Neural cell (in vitro differentiated cells): Measurements from ENCODE around the gene MAFB. TPM values are rescaled to one million over a fixed set of nuclear protein-coding genes. Genes with fewer than 3 reads are reported as not detected.

ENCODE experiments used
- H2AFZ ChIP-seq: fragments of 200-600, 300-800 bp; sonication (generic), shearing (Covaris generic); 2 replicates; pipeline ENCODE4 v1.6.0; 2014; ENCODE audit warnings: low read depth, mild to moderate bottlenecking, antibody characterized with exemption, low read length, moderate library complexity
- H3F3A ChIP-seq: fragments of 200-600 bp; shearing (Covaris generic); 2 replicates; pipeline ENCODE4 v1.6.1; 2016; ENCODE audit warnings: mild to moderate bottlenecking, moderate library complexity, mixed read lengths, antibody characterized with exemption, low read length; ENCODE audit not compliant: insufficient read depth, poor library complexity, severe bottlenecking
- H3K27ac ChIP-seq: fragments of 200-600, 300-800 bp; sonication (generic), shearing (Covaris generic); 2 replicates; pipeline ENCODE4 v1.5.1; 2014; ENCODE audit warnings: mild to moderate bottlenecking, low read length, moderate library complexity
- H3K27me3 ChIP-seq: fragments of 300-800, 200-600 bp; sonication (generic), shearing (Covaris generic); 2 replicates; pipeline ENCODE4 v1.6.0; 2014; ENCODE audit warnings: mild to moderate bottlenecking, low read depth, low read length, moderate library complexity; ENCODE audit not compliant: insufficient read depth
- H3K36me3 ChIP-seq: fragments of 300-800, 200-600 bp; sonication (generic), shearing (Covaris generic); 2 replicates; pipeline ENCODE4 v1.5.1; 2014; ENCODE audit warnings: mild to moderate bottlenecking, antibody characterized with exemption, low read length, moderate library complexity; ENCODE audit not compliant: insufficient read depth
- H3K4me2 ChIP-seq: fragments of 300-800, 200-600 bp; sonication (generic), shearing (Covaris generic); 2 replicates; pipeline ENCODE4 v1.6.0; 2014; ENCODE audit warnings: mild to moderate bottlenecking, low read length
- H3K4me3 ChIP-seq: fragments of 300-800, 200-600 bp; sonication (generic), shearing (Covaris generic); 2 replicates; pipeline ENCODE4 v1.5.1; 2014; ENCODE audit warnings: mild to moderate bottlenecking, low read length, moderate library complexity
- H3K79me2 ChIP-seq: fragments of 200-600 bp; shearing (Covaris generic); replicated peaks from 2 replicates; pipeline ENCODE4 v1.6.0; 2014; ENCODE audit warnings: mild to moderate bottlenecking, low read length, moderate library complexity; ENCODE audit not compliant: insufficient read depth
- H3K9ac ChIP-seq: fragments of 300-800, 200-600 bp; sonication (generic), shearing (Covaris generic); 2 replicates; pipeline ENCODE4 v1.6.1; 2016; ENCODE audit warnings: mild to moderate bottlenecking, low read length, mixed read lengths
- H3K9me2 ChIP-seq: fragments of 200-600 bp; shearing (Covaris generic); 2 replicates; pipeline ENCODE4 v1.6.1; 2016; ENCODE audit warnings: mild to moderate bottlenecking, low read length, mixed read lengths; ENCODE audit not compliant: insufficient read depth
- H3K9me3 ChIP-seq: fragments of 200-600, 300-800 bp; sonication (generic), shearing (Covaris generic); 2 replicates; pipeline ENCODE4 v1.6.1; 2016; ENCODE audit warnings: mild to moderate bottlenecking, mixed run types, low read length, moderate library complexity, mixed read lengths
- H4K20me1 ChIP-seq: fragments of 200-600 bp; shearing (Covaris generic); 2 replicates; pipeline ENCODE4 v1.6.1; 2016; ENCODE audit warnings: mild to moderate bottlenecking, mixed run types; ENCODE audit not compliant: insufficient read depth
- EP300 ChIP-seq: fragments of 450-650 bp; conservative IDR thresholded peaks from 2 replicates; pipeline ENCODE4 v1.6.1; 2014; ENCODE audit warnings: antibody characterized with exemption, mild to moderate bottlenecking, moderate library complexity; ENCODE audit not compliant: poor library complexity, severe bottlenecking
- EZH2 ChIP-seq: fragments of 200-600, 300-800 bp; shearing (Covaris generic), sonication (generic); IDR thresholded peaks from 2 replicates; pipeline ENCODE4 v1.6.1; 2014; ENCODE audit warnings: antibody characterized with exemption, low read length, borderline replicate concordance, mild to moderate bottlenecking; ENCODE audit not compliant: insufficient read depth, poor library complexity, severe bottlenecking
- MXI1 ChIP-seq: fragments of 450-650 bp; conservative IDR thresholded peaks from 2 replicates; pipeline ENCODE4 v1.6.1; 2014; ENCODE audit warnings: antibody characterized with exemption, mild to moderate bottlenecking; ENCODE audit not compliant: poor library complexity, severe bottlenecking
- POLR2AphosphoS5 ChIP-seq: IDR thresholded peaks from 2 replicates; pipeline ENCODE4 v1.6.1; 2012
- RAD21 ChIP-seq: fragments of 450-650 bp; conservative IDR thresholded peaks from 2 replicates; pipeline ENCODE4 v1.6.1; 2014; ENCODE audit warnings: antibody characterized with exemption, mild to moderate bottlenecking, moderate library complexity
- SMC3 ChIP-seq: fragments of 450-650 bp; conservative IDR thresholded peaks from 2 replicates; pipeline ENCODE4 v1.6.1; 2014; ENCODE audit warnings: antibody characterized with exemption, mild to moderate bottlenecking, moderate library complexity; ENCODE audit not compliant: poor library complexity
- TAF1 ChIP-seq: IDR thresholded peaks from 2 replicates; pipeline ENCODE4 v1.6.1; 2012; ENCODE audit warnings: low read depth
- polyA plus RNA-seq: library from polyadenylated mRNA; depleted of rRNA; stranded (reverse); fragments of >200 nt; gene quantifications from 2 replicates; pipeline ENCODE4 v1.2.3, GENCODE V29; 2014
- TF ChIP-seq, protein P1 (sequence below): fragments of 450-650 bp; IDR thresholded peaks from 2 replicates; pipeline ENCODE4 v1.5.1; 2014; ENCODE audit warnings: antibody characterized with exemption, mild to moderate bottlenecking, moderate library complexity; ENCODE audit not compliant: poor library complexity, severe bottlenecking
- TF ChIP-seq, protein P2 (sequence below): IDR thresholded peaks from 2 replicates; pipeline ENCODE4 v1.6.1; 2012; ENCODE audit warnings: borderline replicate concordance

MAFB gene
- polyA plus RNA-seq, 1 donor from 2014 or later = 5.6 TPM

DNA sequence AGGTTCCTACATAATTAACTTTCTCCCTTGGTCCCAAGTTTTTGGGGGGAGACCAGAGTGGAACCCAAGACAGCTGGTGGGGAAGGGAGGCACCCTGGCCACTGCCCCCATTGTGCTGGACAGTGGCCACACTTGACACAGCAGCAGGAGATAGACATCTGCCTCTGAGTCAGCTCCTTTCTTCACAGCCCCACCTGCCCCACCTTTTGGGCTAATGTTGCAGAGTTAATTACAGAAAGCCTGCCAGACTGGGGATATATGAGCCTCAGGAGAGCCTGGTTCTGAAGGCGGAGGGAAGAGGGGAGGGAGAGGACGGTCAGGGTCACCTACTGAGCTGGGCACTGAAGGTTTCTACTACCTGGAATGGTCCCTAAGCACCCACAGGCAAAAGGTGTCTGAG, 50.6 kb downstream of the MAFB start:
- H3K27me3 ChIP-seq = no peaks in the 10 kb centered on the region
- H3K9me2 ChIP-seq = no peaks in the 10 kb centered on the region
- no peak overlapping the region for H3K4me2 ChIP-seq
- H2AFZ ChIP-seq = no peak overlapping the region
- no peaks in the 10 kb centered on the region for H3F3A ChIP-seq
- no peaks in the 10 kb centered on the region for H3K9me3 ChIP-seq
- no peak overlapping the region for H3K9ac ChIP-seq
- H3K4me3 ChIP-seq = no peak overlapping the region
- H3K79me2 ChIP-seq = no peaks in the 10 kb centered on the region
- H3K36me3 ChIP-seq = no peaks in the 10 kb centered on the region
- H3K27ac ChIP-seq = no peak overlapping the region
- no peaks in the 10 kb centered on the region for H4K20me1 ChIP-seq
- TF ChIP-seq EP300 (no peak), MXI1 (no peak), SMC3 (no peak), EZH2 (no peak), POLR2AphosphoS5 (no peak), TAF1 (no peak)
- TF ChIP-seq, protein P1, sequence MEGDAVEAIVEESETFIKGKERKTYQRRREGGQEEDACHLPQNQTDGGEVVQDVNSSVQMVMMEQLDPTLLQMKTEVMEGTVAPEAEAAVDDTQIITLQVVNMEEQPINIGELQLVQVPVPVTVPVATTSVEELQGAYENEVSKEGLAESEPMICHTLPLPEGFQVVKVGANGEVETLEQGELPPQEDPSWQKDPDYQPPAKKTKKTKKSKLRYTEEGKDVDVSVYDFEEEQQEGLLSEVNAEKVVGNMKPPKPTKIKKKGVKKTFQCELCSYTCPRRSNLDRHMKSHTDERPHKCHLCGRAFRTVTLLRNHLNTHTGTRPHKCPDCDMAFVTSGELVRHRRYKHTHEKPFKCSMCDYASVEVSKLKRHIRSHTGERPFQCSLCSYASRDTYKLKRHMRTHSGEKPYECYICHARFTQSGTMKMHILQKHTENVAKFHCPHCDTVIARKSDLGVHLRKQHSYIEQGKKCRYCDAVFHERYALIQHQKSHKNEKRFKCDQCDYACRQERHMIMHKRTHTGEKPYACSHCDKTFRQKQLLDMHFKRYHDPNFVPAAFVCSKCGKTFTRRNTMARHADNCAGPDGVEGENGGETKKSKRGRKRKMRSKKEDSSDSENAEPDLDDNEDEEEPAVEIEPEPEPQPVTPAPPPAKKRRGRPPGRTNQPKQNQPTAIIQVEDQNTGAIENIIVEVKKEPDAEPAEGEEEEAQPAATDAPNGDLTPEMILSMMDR = no peak
- TF ChIP-seq, protein P2, sequence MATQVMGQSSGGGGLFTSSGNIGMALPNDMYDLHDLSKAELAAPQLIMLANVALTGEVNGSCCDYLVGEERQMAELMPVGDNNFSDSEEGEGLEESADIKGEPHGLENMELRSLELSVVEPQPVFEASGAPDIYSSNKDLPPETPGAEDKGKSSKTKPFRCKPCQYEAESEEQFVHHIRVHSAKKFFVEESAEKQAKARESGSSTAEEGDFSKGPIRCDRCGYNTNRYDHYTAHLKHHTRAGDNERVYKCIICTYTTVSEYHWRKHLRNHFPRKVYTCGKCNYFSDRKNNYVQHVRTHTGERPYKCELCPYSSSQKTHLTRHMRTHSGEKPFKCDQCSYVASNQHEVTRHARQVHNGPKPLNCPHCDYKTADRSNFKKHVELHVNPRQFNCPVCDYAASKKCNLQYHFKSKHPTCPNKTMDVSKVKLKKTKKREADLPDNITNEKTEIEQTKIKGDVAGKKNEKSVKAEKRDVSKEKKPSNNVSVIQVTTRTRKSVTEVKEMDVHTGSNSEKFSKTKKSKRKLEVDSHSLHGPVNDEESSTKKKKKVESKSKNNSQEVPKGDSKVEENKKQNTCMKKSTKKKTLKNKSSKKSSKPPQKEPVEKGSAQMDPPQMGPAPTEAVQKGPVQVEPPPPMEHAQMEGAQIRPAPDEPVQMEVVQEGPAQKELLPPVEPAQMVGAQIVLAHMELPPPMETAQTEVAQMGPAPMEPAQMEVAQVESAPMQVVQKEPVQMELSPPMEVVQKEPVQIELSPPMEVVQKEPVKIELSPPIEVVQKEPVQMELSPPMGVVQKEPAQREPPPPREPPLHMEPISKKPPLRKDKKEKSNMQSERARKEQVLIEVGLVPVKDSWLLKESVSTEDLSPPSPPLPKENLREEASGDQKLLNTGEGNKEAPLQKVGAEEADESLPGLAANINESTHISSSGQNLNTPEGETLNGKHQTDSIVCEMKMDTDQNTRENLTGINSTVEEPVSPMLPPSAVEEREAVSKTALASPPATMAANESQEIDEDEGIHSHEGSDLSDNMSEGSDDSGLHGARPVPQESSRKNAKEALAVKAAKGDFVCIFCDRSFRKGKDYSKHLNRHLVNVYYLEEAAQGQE = no peak

DNA sequence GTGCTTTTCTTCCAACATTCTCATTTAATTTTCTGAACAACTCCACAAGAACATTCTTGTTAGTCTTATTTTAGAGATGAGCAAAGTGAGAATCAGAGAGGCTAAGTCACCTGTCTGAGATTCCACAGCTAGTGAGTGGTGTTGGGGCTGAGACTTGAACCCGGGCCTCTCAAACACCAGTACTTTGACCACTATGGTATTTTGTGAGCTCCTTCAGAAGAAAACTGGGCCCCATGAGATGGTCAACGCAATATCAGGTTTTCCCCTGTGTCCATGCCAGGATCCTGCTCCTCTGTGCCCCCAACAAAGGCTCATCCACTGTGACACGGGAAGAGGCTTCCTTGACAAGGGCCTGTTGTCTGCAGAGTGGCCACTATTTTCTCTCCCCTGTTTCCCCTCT, 51.9 kb downstream of the MAFB start:
- TF ChIP-seq SMC3 (no peak), POLR2AphosphoS5 (no peak), MXI1 (no peak), TAF1 (no peak), EP300 (no peak), EZH2 (no peak), RAD21 (no peak)
- TF ChIP-seq, protein P2 = no peak
- TF ChIP-seq, protein P1 = no peak
- H3K27me3 ChIP-seq = no peaks in the 10 kb centered on the region
- H4K20me1 ChIP-seq = no peaks in the 10 kb centered on the region
- no peaks in the 10 kb centered on the region for H3K36me3 ChIP-seq
- no peak overlapping the region for H3K4me3 ChIP-seq
- no peaks in the 10 kb centered on the region for H3F3A ChIP-seq
- no peak overlapping the region for H2AFZ ChIP-seq
- H3K79me2 ChIP-seq = no peaks in the 10 kb centered on the region
- H3K9me3 ChIP-seq = no peaks in the 10 kb centered on the region
- no peak overlapping the region for H3K4me2 ChIP-seq
- no peak overlapping the region for H3K9ac ChIP-seq
- no peak overlapping the region for H3K27ac ChIP-seq
- H3K9me2 ChIP-seq = no peaks in the 10 kb centered on the region
